ENCODE data around the gene VILL.

Gene VILL

GRCh38 chr3:37963016-37963415 is 27.6 kb upstream of the VILL start:
- TF ChIP-seq RAD21 (IDR thresholded peaks at IDR 0.05; ENCODE audit: low read depth) (no peak), EP300 (IDR thresholded peaks at IDR 0.05; ENCODE audit: borderline replicate concordance) (no peak), CREB1 (IDR thresholded peaks at IDR 0.05; ENCODE audit: low read depth) (no peak), FOXM1 (IDR thresholded peaks at IDR 0.05; ENCODE audit: borderline replicate concordance, low read depth) (no peak), YY1 (IDR thresholded peaks at IDR 0.05; ENCODE audit: low read depth) (no peak), TEAD4 (IDR thresholded peaks at IDR 0.05) (no peak), USF1 (IDR thresholded peaks at IDR 0.05) (no peak), NFIC (IDR thresholded peaks at IDR 0.05) (no peak), MAX (IDR thresholded peaks at IDR 0.05) (no peak), CEBPB (IDR thresholded peaks at IDR 0.05) (no peak), REST (IDR thresholded peaks at IDR 0.05; ENCODE audit: low read depth) (no peak), TAF1 (IDR thresholded peaks at IDR 0.05; ENCODE audit: low read depth) (no peak), TCF12 (IDR thresholded peaks at IDR 0.05; ENCODE audit: low read depth) (no peak), EGR1 (IDR thresholded peaks at IDR 0.05) (no peak), ZBTB7A (IDR thresholded peaks at IDR 0.05; ENCODE audit: low read depth) (no peak)

- TF ChIP-seq CEBPB (IDR thresholded peaks at IDR 0.05), result no peak
- TF ChIP-seq CREB1 (IDR thresholded peaks at IDR 0.05; ENCODE audit: low read depth), result no peak
- no peak for TF ChIP-seq ZBTB7A (IDR thresholded peaks at IDR 0.05; ENCODE audit: low read depth)
Measured at GRCh38 chr3:37963635-37964034, 27.0 kb upstream of the VILL start.

GRCh38 chr3:37964146-37964545 is 26.4 kb upstream of the VILL start:
- TF ChIP-seq EP300 (IDR thresholded peaks at IDR 0.05; ENCODE audit: borderline replicate concordance) (no peak), CEBPB (IDR thresholded peaks at IDR 0.05) (no peak), REST (IDR thresholded peaks at IDR 0.05; ENCODE audit: low read depth) (no peak), CREB1 (IDR thresholded peaks at IDR 0.05; ENCODE audit: low read depth) (no peak), MAX (IDR thresholded peaks at IDR 0.05) (no peak), TAF1 (IDR thresholded peaks at IDR 0.05; ENCODE audit: low read depth) (no peak), USF1 (IDR thresholded peaks at IDR 0.05) (no peak), YY1 (IDR thresholded peaks at IDR 0.05; ENCODE audit: low read depth) (no peak), NFIC (IDR thresholded peaks at IDR 0.05) (no peak), ZBTB7A (IDR thresholded peaks at IDR 0.05; ENCODE audit: low read depth) (no peak), TCF12 (IDR thresholded peaks at IDR 0.05; ENCODE audit: low read depth) (no peak), TEAD4 (IDR thresholded peaks at IDR 0.05) (no peak), EGR1 (IDR thresholded peaks at IDR 0.05) (no peak), RAD21 (IDR thresholded peaks at IDR 0.05; ENCODE audit: low read depth) (no peak), FOXM1 (IDR thresholded peaks at IDR 0.05; ENCODE audit: borderline replicate concordance, low read depth) (no peak)

GRCh38 chr3:37964716-37965115 is 25.9 kb upstream of the VILL start:
- TF ChIP-seq TEAD4 (IDR thresholded peaks at IDR 0.05) (no peak), REST (IDR thresholded peaks at IDR 0.05; ENCODE audit: low read depth) (no peak), CREB1 (IDR thresholded peaks at IDR 0.05; ENCODE audit: low read depth) (no peak), RAD21 (IDR thresholded peaks at IDR 0.05; ENCODE audit: low read depth) (no peak), NFIC (IDR thresholded peaks at IDR 0.05) (no peak), TCF12 (IDR thresholded peaks at IDR 0.05; ENCODE audit: low read depth) (no peak), TAF1 (IDR thresholded peaks at IDR 0.05; ENCODE audit: low read depth) (no peak), EP300 (IDR thresholded peaks at IDR 0.05; ENCODE audit: borderline replicate concordance) (no peak), MAX (IDR thresholded peaks at IDR 0.05) (no peak), CEBPB (IDR thresholded peaks at IDR 0.05) (no peak), ZBTB7A (IDR thresholded peaks at IDR 0.05; ENCODE audit: low read depth) (no peak), EGR1 (IDR thresholded peaks at IDR 0.05) (no peak), USF1 (IDR thresholded peaks at IDR 0.05) (no peak), YY1 (IDR thresholded peaks at IDR 0.05; ENCODE audit: low read depth) (no peak), FOXM1 (IDR thresholded peaks at IDR 0.05; ENCODE audit: borderline replicate concordance, low read depth) (no peak)
